ENCODE measurements around the gene ESF1. TPM values are rescaled to one million over a fixed set of nuclear protein-coding genes. Genes with fewer than 3 reads are reported as not detected.

The ESF1 gene
- total and polyA plus RNA-seq, 2 experiments from 2014 or later: 20.5 to 71.7 TPM

DNA sequence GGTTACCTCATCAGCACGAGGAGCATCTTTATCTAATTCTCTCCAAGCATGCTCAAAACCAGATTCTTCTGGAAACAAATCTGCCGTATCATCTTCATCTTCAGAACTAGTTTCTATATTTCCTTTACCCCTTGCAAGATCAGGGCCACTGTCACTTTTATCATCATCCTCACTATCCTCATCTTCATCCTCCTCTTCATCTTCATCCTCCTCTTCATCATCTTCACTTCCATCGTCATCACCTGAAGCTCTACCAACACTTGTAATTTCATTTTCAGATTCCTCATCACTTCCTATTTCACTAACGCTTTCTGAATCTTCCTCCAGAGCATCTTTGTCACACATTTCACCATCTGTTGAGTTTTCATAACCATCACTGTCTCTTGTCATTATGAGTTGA lies 8.9 kb downstream of the ESF1 start:
- no peaks in the 10 kb centered on the region for H3K4me1 ChIP-seq (ENCODE audit: insufficient read depth)
- H3K36me3 ChIP-seq (ENCODE audit: insufficient read depth): peaks cover 63% of the 10 kb centered on the region
- DNase-seq (ENCODE audit: low spot score) (no peak), ATAC-seq (no peak)
- TF ChIP-seq CREB1 (CRISPR knock-in tag; IDR thresholded peaks at IDR 0.05; ENCODE audit: low read depth) (no peak), EZH2 (IDR thresholded peaks at IDR 0.05; ENCODE audit: low read depth, unreplicated experiment) (no peak), NANOG (IDR thresholded peaks at IDR 0.05; ENCODE audit: borderline replicate concordance) (no peak), STAT1 (IDR thresholded peaks at IDR 0.05; ENCODE audit: unreplicated experiment) (no peak), EZH2phosphoT487 (IDR thresholded peaks at IDR 0.05; ENCODE audit: unreplicated experiment) (no peak), ZNF114 (CRISPR knock-in tag; IDR thresholded peaks at IDR 0.05) (no peak), ZNF462 (CRISPR knock-in tag; IDR thresholded peaks at IDR 0.05) (no peak), POLR2AphosphoS5 (IDR thresholded peaks at IDR 0.05; ENCODE audit: low read depth) (no peak), ZNF331 (CRISPR knock-in tag; IDR thresholded peaks at IDR 0.05; ENCODE audit: low read depth) (no peak), JUNB (IDR thresholded peaks at IDR 0.05; ENCODE audit: unreplicated experiment) (no peak)
- TF ChIP-seq, protein P1, sequence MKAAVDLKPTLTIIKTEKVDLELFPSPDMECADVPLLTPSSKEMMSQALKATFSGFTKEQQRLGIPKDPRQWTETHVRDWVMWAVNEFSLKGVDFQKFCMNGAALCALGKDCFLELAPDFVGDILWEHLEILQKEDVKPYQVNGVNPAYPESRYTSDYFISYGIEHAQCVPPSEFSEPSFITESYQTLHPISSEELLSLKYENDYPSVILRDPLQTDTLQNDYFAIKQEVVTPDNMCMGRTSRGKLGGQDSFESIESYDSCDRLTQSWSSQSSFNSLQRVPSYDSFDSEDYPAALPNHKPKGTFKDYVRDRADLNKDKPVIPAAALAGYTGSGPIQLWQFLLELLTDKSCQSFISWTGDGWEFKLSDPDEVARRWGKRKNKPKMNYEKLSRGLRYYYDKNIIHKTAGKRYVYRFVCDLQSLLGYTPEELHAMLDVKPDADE (IDR thresholded peaks at IDR 0.05): no peak
- TF ChIP-seq, protein P2, sequence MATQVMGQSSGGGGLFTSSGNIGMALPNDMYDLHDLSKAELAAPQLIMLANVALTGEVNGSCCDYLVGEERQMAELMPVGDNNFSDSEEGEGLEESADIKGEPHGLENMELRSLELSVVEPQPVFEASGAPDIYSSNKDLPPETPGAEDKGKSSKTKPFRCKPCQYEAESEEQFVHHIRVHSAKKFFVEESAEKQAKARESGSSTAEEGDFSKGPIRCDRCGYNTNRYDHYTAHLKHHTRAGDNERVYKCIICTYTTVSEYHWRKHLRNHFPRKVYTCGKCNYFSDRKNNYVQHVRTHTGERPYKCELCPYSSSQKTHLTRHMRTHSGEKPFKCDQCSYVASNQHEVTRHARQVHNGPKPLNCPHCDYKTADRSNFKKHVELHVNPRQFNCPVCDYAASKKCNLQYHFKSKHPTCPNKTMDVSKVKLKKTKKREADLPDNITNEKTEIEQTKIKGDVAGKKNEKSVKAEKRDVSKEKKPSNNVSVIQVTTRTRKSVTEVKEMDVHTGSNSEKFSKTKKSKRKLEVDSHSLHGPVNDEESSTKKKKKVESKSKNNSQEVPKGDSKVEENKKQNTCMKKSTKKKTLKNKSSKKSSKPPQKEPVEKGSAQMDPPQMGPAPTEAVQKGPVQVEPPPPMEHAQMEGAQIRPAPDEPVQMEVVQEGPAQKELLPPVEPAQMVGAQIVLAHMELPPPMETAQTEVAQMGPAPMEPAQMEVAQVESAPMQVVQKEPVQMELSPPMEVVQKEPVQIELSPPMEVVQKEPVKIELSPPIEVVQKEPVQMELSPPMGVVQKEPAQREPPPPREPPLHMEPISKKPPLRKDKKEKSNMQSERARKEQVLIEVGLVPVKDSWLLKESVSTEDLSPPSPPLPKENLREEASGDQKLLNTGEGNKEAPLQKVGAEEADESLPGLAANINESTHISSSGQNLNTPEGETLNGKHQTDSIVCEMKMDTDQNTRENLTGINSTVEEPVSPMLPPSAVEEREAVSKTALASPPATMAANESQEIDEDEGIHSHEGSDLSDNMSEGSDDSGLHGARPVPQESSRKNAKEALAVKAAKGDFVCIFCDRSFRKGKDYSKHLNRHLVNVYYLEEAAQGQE (IDR thresholded peaks at IDR 0.05; ENCODE audit: unreplicated experiment): no peak
- TF ChIP-seq, protein P3, sequence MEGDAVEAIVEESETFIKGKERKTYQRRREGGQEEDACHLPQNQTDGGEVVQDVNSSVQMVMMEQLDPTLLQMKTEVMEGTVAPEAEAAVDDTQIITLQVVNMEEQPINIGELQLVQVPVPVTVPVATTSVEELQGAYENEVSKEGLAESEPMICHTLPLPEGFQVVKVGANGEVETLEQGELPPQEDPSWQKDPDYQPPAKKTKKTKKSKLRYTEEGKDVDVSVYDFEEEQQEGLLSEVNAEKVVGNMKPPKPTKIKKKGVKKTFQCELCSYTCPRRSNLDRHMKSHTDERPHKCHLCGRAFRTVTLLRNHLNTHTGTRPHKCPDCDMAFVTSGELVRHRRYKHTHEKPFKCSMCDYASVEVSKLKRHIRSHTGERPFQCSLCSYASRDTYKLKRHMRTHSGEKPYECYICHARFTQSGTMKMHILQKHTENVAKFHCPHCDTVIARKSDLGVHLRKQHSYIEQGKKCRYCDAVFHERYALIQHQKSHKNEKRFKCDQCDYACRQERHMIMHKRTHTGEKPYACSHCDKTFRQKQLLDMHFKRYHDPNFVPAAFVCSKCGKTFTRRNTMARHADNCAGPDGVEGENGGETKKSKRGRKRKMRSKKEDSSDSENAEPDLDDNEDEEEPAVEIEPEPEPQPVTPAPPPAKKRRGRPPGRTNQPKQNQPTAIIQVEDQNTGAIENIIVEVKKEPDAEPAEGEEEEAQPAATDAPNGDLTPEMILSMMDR (conservative IDR thresholded peaks at IDR 0.05; ENCODE audit: low read depth in 2 of 2): no peak
- no peak overlapping the region for H2AFZ ChIP-seq
- H3K4me3 ChIP-seq: no peak overlapping the region
- Mint-ChIP-seq H3K4me3 (no peak overlapping the region), H3K4me1 (no peaks in the 10 kb centered on the region), H3K36me3 (ENCODE audit: low read depth) (peaks cover 68% of the 10 kb centered on the region), H3K27me3 (ENCODE audit: insufficient read depth, low read depth, poor library complexity) (no peaks in the 10 kb centered on the region), H3K9me3 (no peaks in the 10 kb centered on the region), H3K27ac (no peak overlapping the region)
- H3K9me2 ChIP-seq (ENCODE audit: insufficient read depth): no peaks in the 10 kb centered on the region
- H3K27ac ChIP-seq (ENCODE audit: low read depth): no peak overlapping the region
- H3K27me3 ChIP-seq (ENCODE audit: insufficient read depth): no peaks in the 10 kb centered on the region
- H4K20me1 ChIP-seq (replicated peaks; ENCODE audit: insufficient read depth): 0 out of 2 replicates have a peak, but pooled peaks cover 16% of the 10 kb centered on the region
- H3K4me2 ChIP-seq: no peak overlapping the region
- no peaks in the 10 kb centered on the region for H3F3A ChIP-seq (replicated peaks; ENCODE audit: low read depth)
- H3K79me2 ChIP-seq (replicated peaks; ENCODE audit: insufficient read depth): peaks cover 34% of the 10 kb centered on the region
